MG63 (cell line): ENCODE measurements around the gene HCAR2. TPM values are rescaled to one million over a fixed set of nuclear protein-coding genes. Genes with fewer than 3 reads are reported as not detected.
A peak's percentile ranks its signal among the peaks of the same experiment; 100 is the strongest.
"Not testable (repeated sequence)": the region's sequence is repeated elsewhere in the genome, so short reads cannot be mapped to it uniquely, and the experiment has no call there.

ENCODE experiments used
- DNase-seq: peaks from one replicate; pipeline ENCODE4 v3.0.0-alpha.2; 2020
- H3K27me3 ChIP-seq: fragments of 250-450 bp; sonication (Bioruptor Pico); 2 replicates; pipeline ENCODE4 v1.5.1; 2020; ENCODE audit warnings: mild to moderate bottlenecking, moderate library complexity
- H3K36me3 ChIP-seq: fragments of 250-450 bp; sonication (Bioruptor Pico); 2 replicates; pipeline ENCODE4 v1.5.1; 2020; ENCODE audit warnings: mild to moderate bottlenecking, moderate library complexity
- H3K4me3 ChIP-seq: fragments of 250-450 bp; sonication (Bioruptor Pico); 2 replicates; pipeline ENCODE4 v1.5.1; 2020; ENCODE audit warnings: mild to moderate bottlenecking, moderate library complexity
- H3K9me3 ChIP-seq: fragments of 250-450 bp; sonication (Bioruptor Pico); 2 replicates; pipeline ENCODE4 v1.5.1; 2020; ENCODE audit warnings: mild to moderate bottlenecking, moderate library complexity
- total RNA-seq: library from RNA; depleted of rRNA; stranded (reverse); fragments of >200 nt; shearing (Covaris generic); gene quantifications from 2 replicates; pipeline ENCODE4 v1.2.3, GENCODE V29; 2014; ENCODE audit warnings: low replicate concordance

The HCAR2 gene
- total RNA-seq, 1 experiment from 2014 or later = not detected

- no peak overlapping the region for H3K4me3 ChIP-seq
Observed at GRCh38 chr12:122686538-122686937, 16.6 kb downstream of the HCAR2 start.

GRCh38 chr12:122684297-122684813 is 18.8 kb downstream of the HCAR2 start:
- Histone ChIP-seq H3K27me3 (no peaks in the 10 kb centered on the region), H3K36me3 (no peaks in the 10 kb centered on the region), H3K4me3 (no peak overlapping the region), H3K9me3 (no peaks in the 10 kb centered on the region)
- DNase-seq = no peak

More at GRCh38 chr12:122686538-122686937, 16.6 kb downstream of the HCAR2 start:
- Histone ChIP-seq H3K36me3 (no peaks in the 10 kb centered on the region), H3K9me3 (no peaks in the 10 kb centered on the region), H3K27me3 (no peaks in the 10 kb centered on the region)
- DNase-seq = no peak

GRCh38 chr12:122681814-122682213 is 21.3 kb downstream of the HCAR2 start:
- no peaks in the 10 kb centered on the region for H3K36me3 ChIP-seq
- no peaks in the 10 kb centered on the region for H3K27me3 ChIP-seq
- DNase-seq = no peak
- no peaks in the 10 kb centered on the region for H3K9me3 ChIP-seq
- H3K4me3 ChIP-seq = no peak overlapping the region

- H3K27me3 ChIP-seq, H3K36me3 ChIP-seq: not testable (repeated sequence)
Observed at GRCh38 chr12:122680989-122681388, 22.2 kb downstream of the HCAR2 start.

GRCh38 chr12:122676781-122677180 is 26.4 kb downstream of the HCAR2 start:
- not testable (repeated sequence) for H3K4me3 ChIP-seq, H3K36me3 ChIP-seq, H3K9me3 ChIP-seq, H3K27me3 ChIP-seq, DNase-seq

More at GRCh38 chr12:122680989-122681388, 22.2 kb downstream of the HCAR2 start:
- not testable (repeated sequence) for H3K4me3 ChIP-seq, H3K9me3 ChIP-seq, DNase-seq

GRCh38 chr12:122676015-122676414 is 27.1 kb downstream of the HCAR2 start:
- H3K36me3 ChIP-seq, H3K4me3 ChIP-seq, H3K9me3 ChIP-seq, DNase-seq, H3K27me3 ChIP-seq: not testable (repeated sequence)

- Histone ChIP-seq H3K9me3 (no peaks in the 10 kb centered on the region), H3K4me3 (no peak overlapping the region), H3K36me3 (no peaks in the 10 kb centered on the region), H3K27me3 (no peaks in the 10 kb centered on the region)
- DNase-seq = no peak
Observed at GRCh38 chr12:122672515-122672914, 30.6 kb downstream of the HCAR2 start.

GRCh38 chr12:122669397-122670070 is 33.6 kb downstream of the HCAR2 start:
- Histone ChIP-seq H3K27me3 (no peaks in the 10 kb centered on the region), H3K36me3 (no peaks in the 10 kb centered on the region), H3K9me3 (no peaks in the 10 kb centered on the region), H3K4me3 (no peak overlapping the region)
- DNase-seq = peak; percentile 77

GRCh38 chr12:122668268-122668667 is 34.9 kb downstream of the HCAR2 start:
- no peak overlapping the region for H3K4me3 ChIP-seq

GRCh38 chr12:122665759-122666158 is 37.4 kb downstream of the HCAR2 start:
- DNase-seq = no peak
- Histone ChIP-seq H3K9me3 (no peaks in the 10 kb centered on the region), H3K36me3 (no peaks in the 10 kb centered on the region)

More at GRCh38 chr12:122668268-122668667, 34.9 kb downstream of the HCAR2 start:
- Histone ChIP-seq H3K9me3 (no peaks in the 10 kb centered on the region), H3K36me3 (no peaks in the 10 kb centered on the region), H3K27me3 (no peaks in the 10 kb centered on the region)
- no peak for DNase-seq

GRCh38 chr12:122665349-122665748 is 37.8 kb downstream of the HCAR2 start:
- Histone ChIP-seq H3K9me3 (no peaks in the 10 kb centered on the region), H3K27me3 (no peaks in the 10 kb centered on the region), H3K4me3 (no peak overlapping the region), H3K36me3 (no peaks in the 10 kb centered on the region)
- no peak for DNase-seq

More at GRCh38 chr12:122665759-122666158, 37.4 kb downstream of the HCAR2 start:
- Histone ChIP-seq H3K4me3 (no peak overlapping the region), H3K27me3 (no peaks in the 10 kb centered on the region)

- DNase-seq = no peak
Observed at GRCh38 chr12:122661938-122662337, 41.2 kb downstream of the HCAR2 start.

GRCh38 chr12:122661246-122661645 is 41.9 kb downstream of the HCAR2 start:
- Histone ChIP-seq H3K4me3 (no peak overlapping the region), H3K36me3 (no peaks in the 10 kb centered on the region), H3K9me3 (no peaks in the 10 kb centered on the region), H3K27me3 (no peaks in the 10 kb centered on the region)
- DNase-seq = no peak

More at GRCh38 chr12:122661938-122662337, 41.2 kb downstream of the HCAR2 start:
- Histone ChIP-seq H3K4me3 (no peak overlapping the region), H3K9me3 (no peaks in the 10 kb centered on the region), H3K27me3 (no peaks in the 10 kb centered on the region), H3K36me3 (no peaks in the 10 kb centered on the region)

GRCh38 chr12:122659579-122659978 is 43.6 kb downstream of the HCAR2 start:
- H3K4me3 ChIP-seq = no peak overlapping the region
- no peak for DNase-seq
- no peaks in the 10 kb centered on the region for H3K36me3 ChIP-seq

GRCh38 chr12:122656298-122656697 is 46.9 kb downstream of the HCAR2 start:
- no peak for DNase-seq
- H3K36me3 ChIP-seq = no peaks in the 10 kb centered on the region
- no peaks in the 10 kb centered on the region for H3K27me3 ChIP-seq
- H3K4me3 ChIP-seq = no peak overlapping the region
- no peaks in the 10 kb centered on the region for H3K9me3 ChIP-seq

More at GRCh38 chr12:122659579-122659978, 43.6 kb downstream of the HCAR2 start:
- Histone ChIP-seq H3K27me3 (no peaks in the 10 kb centered on the region), H3K9me3 (no peaks in the 10 kb centered on the region)

GRCh38 chr12:122653291-122653690 is 49.9 kb downstream of the HCAR2 start:
- DNase-seq = not testable (repeated sequence)

GRCh38 chr12:122651520-122652224 is 51.5 kb downstream of the HCAR2 start:
- no peak for DNase-seq
- Histone ChIP-seq H3K9me3 (no peaks in the 10 kb centered on the region), H3K27me3 (no peaks in the 10 kb centered on the region), H3K36me3 (no peaks in the 10 kb centered on the region), H3K4me3 (no peak overlapping the region)

More at GRCh38 chr12:122653291-122653690, 49.9 kb downstream of the HCAR2 start:
- not testable (repeated sequence) for H3K4me3 ChIP-seq, H3K36me3 ChIP-seq, H3K27me3 ChIP-seq, H3K9me3 ChIP-seq
